IMR-90 (cell line): Measurements from ENCODE around the gene OVCH1.

Experiments used
- CEBPB ChIP-seq: IDR thresholded peaks from 2 replicates; pipeline ENCODE4 v1.6.1; 2012; ENCODE audit warnings: low read depth, low read length, improper control_type of control experiment
- CTCF ChIP-seq: conservative IDR thresholded peaks from 2 replicates; pipeline ENCODE4 v1.5.1; 2012; ENCODE audit warnings: mild to moderate bottlenecking, low read depth, low read length, improper control_type of control experiment
- MAFK ChIP-seq: IDR thresholded peaks from 2 replicates; pipeline ENCODE4 v1.6.1; 2012; ENCODE audit warnings: low read depth, low read length, improper control_type of control experiment
- MAZ ChIP-seq: IDR thresholded peaks from 2 replicates; pipeline ENCODE4 v1.6.1; 2012; ENCODE audit warnings: low read depth, mild to moderate bottlenecking, low read length, improper control_type of control experiment, moderate library complexity, borderline replicate concordance
- MXI1 ChIP-seq: IDR thresholded peaks from 2 replicates; pipeline ENCODE4 v1.6.1; 2012; ENCODE audit warnings: low read depth, mild to moderate bottlenecking, low read length, moderate library complexity, borderline replicate concordance
- NFE2L2 ChIP-seq: fragments of 150-350 bp; IDR thresholded peaks from 2 replicates; pipeline ENCODE4 v1.6.1; 2016; ENCODE audit warnings: low read depth, mild to moderate bottlenecking, low read length
- POLR2A ChIP-seq: IDR thresholded peaks from 2 replicates; pipeline ENCODE4 v1.6.1; 2012; ENCODE audit warnings: mild to moderate bottlenecking, low read depth, low read length
- RFX5 ChIP-seq: IDR thresholded peaks from 2 replicates; pipeline ENCODE4 v1.8.0; 2012; ENCODE audit warnings: low read depth, mild to moderate bottlenecking, low read length, moderate library complexity
- SMC3 ChIP-seq: fragments of 150-350 bp; IDR thresholded peaks from 2 replicates; pipeline ENCODE4 v1.6.1; 2016; ENCODE audit warnings: low read depth, mild to moderate bottlenecking, antibody characterized with exemption, low read length, moderate library complexity
- TF ChIP-seq, protein P1 (sequence below): fragments of 150-350 bp; IDR thresholded peaks from 2 replicates; pipeline ENCODE4 v1.6.1; 2016; ENCODE audit warnings: low read depth, mild to moderate bottlenecking, low read length, moderate library complexity, borderline replicate concordance

- TF ChIP-seq, protein P1, sequence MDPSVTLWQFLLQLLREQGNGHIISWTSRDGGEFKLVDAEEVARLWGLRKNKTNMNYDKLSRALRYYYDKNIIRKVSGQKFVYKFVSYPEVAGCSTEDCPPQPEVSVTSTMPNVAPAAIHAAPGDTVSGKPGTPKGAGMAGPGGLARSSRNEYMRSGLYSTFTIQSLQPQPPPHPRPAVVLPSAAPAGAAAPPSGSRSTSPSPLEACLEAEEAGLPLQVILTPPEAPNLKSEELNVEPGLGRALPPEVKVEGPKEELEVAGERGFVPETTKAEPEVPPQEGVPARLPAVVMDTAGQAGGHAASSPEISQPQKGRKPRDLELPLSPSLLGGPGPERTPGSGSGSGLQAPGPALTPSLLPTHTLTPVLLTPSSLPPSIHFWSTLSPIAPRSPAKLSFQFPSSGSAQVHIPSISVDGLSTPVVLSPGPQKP: no peak
- TF ChIP-seq CEBPB (no peak), POLR2A (no peak), CTCF (no peak), MXI1 (no peak), SMC3 (no peak), MAZ (no peak), RFX5 (no peak), MAFK (no peak), NFE2L2 (no peak)
Observed at GRCh38 chr12:29398495-29398894, 99.0 kb downstream of the OVCH1 start.
